Type B pancreatic cell (in vitro differentiated cells): Measurements from ENCODE around the gene FAM81A. TPM values are rescaled to one million over a fixed set of nuclear protein-coding genes. Genes with fewer than 3 reads are reported as not detected.

Experiments used
- DNase-seq: peaks from one replicate; pipeline ENCODE4 v3.0.0; 2021; ENCODE audit warnings: mixed read lengths; ENCODE audit not compliant: unreplicated experiment; ENCODE audit errors: extremely low spot score
- H3K27ac Mint-ChIP-seq: 2 replicates; pipeline ENCODE4 v1.8.0; 2021; ENCODE audit warnings: mild to moderate bottlenecking, mixed read lengths
- H3K27me3 Mint-ChIP-seq: 2 replicates; pipeline ENCODE4 v1.8.0; 2021; ENCODE audit warnings: mixed read lengths
- H3K36me3 Mint-ChIP-seq: 2 replicates; pipeline ENCODE4 v1.8.0; 2021; ENCODE audit warnings: mixed read lengths
- H3K4me1 Mint-ChIP-seq: one replicate; pipeline ENCODE4 v1.8.0; 2021; ENCODE audit warnings: mixed read lengths; ENCODE audit not compliant: unreplicated experiment
- H3K4me3 Mint-ChIP-seq: 2 replicates; pipeline ENCODE4 v1.8.0; 2021; ENCODE audit warnings: mild to moderate bottlenecking, mixed read lengths
- H3K9me3 Mint-ChIP-seq: 2 replicates; pipeline ENCODE4 v1.8.0; 2021; ENCODE audit warnings: mixed read lengths
- CTCF ChIP-seq: fragments of 200-600 bp; sonication (generic); conservative IDR thresholded peaks from 2 replicates; pipeline ENCODE4 v1.5.0; 2021; ENCODE audit warnings: antibody characterized with exemption, mild to moderate bottlenecking
- total RNA-seq: library from RNA; stranded (reverse); gene quantifications from 2 replicates; pipeline ENCODE4 v1.2.1, GENCODE V29; 2021; ENCODE audit warnings: low replicate concordance

Gene FAM81A
- total RNA-seq, 1 donor from 2014 or later, result 1.4 TPM

- Mint-ChIP-seq H3K27ac (no peak overlapping the region), H3K9me3 (no peaks in the 10 kb centered on the region), H3K4me3 (peak overlapping the region; percentile 61), H3K27me3 (peaks cover 86% of the 10 kb centered on the region), H3K36me3 (no peaks in the 10 kb centered on the region), H3K4me1 (peaks cover 15% of the 10 kb centered on the region)
- TF ChIP-seq CTCF, result no peak
- no peak for DNase-seq
Observed at GRCh38 chr15:59439576-59439975, 1.6 kb downstream of the FAM81A start.

GRCh38 chr15:59443341-59444072 is 5.5 kb downstream of the FAM81A start:
- no peaks in the 10 kb centered on the region for H3K36me3 Mint-ChIP-seq
- DNase-seq, result no peak
- no peak overlapping the region for H3K4me3 Mint-ChIP-seq
- peaks cover 76% of the 10 kb centered on the region for H3K27me3 Mint-ChIP-seq
- H3K4me1 Mint-ChIP-seq, result no peaks in the 10 kb centered on the region
- no peak overlapping the region for H3K27ac Mint-ChIP-seq
- no peak for TF ChIP-seq CTCF
- no peaks in the 10 kb centered on the region for H3K9me3 Mint-ChIP-seq

DNA sequence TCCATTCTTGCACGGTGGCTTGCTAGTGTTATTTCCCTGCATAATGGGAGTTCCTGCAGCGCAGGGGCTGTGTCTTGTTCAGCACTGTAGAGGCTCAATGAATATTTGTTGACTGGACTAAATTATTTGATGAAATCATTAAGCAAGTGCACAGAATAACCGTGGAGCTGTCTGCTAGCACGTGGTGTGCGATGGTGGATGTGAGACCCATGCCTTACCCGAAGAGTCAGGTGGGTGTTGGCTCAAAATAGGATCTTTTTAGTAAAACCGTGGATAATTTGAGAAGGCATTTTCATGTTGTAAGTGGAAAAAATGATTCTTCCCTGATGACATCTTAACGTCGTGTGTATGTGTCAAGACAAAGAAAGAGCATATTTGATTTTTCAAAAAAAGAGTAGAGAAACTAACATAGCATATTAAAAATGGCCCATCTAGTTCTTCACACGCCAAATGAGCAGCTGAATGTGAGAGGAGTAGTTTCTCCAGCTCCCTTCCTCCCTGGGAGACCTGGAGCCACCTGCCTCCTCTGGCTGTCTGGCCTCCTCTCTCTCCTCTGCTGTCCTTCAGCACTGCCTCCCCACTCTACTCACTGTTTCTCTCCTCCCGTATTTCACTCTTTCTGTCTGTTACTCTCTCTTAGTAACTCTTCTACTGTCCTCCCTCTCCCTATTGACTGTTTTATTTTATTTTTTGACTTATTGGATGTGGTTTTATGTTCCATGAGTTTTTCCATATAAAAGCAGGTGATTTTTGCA is 6.3 kb downstream of the FAM81A start:
- Mint-ChIP-seq H3K27ac (no peak overlapping the region), H3K36me3 (no peaks in the 10 kb centered on the region), H3K4me3 (no peak overlapping the region), H3K27me3 (peaks cover 69% of the 10 kb centered on the region), H3K9me3 (no peaks in the 10 kb centered on the region), H3K4me1 (no peaks in the 10 kb centered on the region)
- DNase-seq, result no peak
- TF ChIP-seq CTCF, result no peak

- no peaks in the 10 kb centered on the region for H3K4me1 Mint-ChIP-seq
- H3K36me3 Mint-ChIP-seq, result no peaks in the 10 kb centered on the region
- TF ChIP-seq CTCF, result no peak
- peaks cover 60% of the 10 kb centered on the region for H3K27me3 Mint-ChIP-seq
- H3K27ac Mint-ChIP-seq, result no peak overlapping the region
- no peak for DNase-seq
- H3K4me3 Mint-ChIP-seq, result no peak overlapping the region
- H3K9me3 Mint-ChIP-seq, result no peaks in the 10 kb centered on the region
Observed at GRCh38 chr15:59444980-59445545, 7.1 kb downstream of the FAM81A start.

DNA sequence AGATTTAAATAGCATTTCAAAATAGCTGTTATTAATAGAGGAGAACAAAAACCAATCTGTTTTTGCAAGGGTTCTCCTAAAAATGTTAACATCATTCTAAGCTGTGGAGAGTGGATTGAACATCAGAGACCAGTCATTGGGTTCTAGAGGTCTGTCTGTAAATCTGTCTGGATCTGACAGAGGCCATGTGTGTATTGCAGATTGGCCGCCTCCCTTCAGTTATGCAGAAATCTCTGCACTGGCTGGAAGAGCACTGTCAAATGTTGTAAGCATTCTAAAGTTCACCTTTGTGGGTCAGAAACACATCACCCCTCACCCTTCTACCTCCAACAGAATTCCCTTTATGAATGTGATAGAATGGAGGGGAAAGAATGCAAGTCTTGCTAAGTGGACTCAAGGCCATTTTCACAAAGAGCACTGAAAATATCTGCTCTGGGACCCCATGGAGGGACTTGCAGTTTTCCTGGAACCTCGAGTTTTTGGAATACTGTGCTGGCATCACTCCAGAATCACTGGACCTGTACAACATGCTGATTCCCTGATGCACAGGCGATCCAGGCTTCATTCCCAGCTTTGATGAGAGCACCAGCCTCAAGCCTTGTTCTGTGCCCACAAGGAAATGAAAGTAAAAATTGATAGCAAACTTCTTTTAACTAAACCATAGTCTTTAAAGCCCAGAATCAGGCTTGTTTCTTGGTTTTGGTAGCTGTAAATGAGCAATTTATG is 8.4 kb downstream of the FAM81A start:
- TF ChIP-seq CTCF, result no peak
- H3K9me3 Mint-ChIP-seq, result no peaks in the 10 kb centered on the region
- no peak overlapping the region for H3K27ac Mint-ChIP-seq
- H3K36me3 Mint-ChIP-seq, result no peaks in the 10 kb centered on the region
- H3K4me1 Mint-ChIP-seq, result no peaks in the 10 kb centered on the region
- no peak for DNase-seq
- H3K27me3 Mint-ChIP-seq, result peaks cover 47% of the 10 kb centered on the region
- H3K4me3 Mint-ChIP-seq, result no peak overlapping the region
